Measurements from ENCODE around the gene RRP8.

DNA sequence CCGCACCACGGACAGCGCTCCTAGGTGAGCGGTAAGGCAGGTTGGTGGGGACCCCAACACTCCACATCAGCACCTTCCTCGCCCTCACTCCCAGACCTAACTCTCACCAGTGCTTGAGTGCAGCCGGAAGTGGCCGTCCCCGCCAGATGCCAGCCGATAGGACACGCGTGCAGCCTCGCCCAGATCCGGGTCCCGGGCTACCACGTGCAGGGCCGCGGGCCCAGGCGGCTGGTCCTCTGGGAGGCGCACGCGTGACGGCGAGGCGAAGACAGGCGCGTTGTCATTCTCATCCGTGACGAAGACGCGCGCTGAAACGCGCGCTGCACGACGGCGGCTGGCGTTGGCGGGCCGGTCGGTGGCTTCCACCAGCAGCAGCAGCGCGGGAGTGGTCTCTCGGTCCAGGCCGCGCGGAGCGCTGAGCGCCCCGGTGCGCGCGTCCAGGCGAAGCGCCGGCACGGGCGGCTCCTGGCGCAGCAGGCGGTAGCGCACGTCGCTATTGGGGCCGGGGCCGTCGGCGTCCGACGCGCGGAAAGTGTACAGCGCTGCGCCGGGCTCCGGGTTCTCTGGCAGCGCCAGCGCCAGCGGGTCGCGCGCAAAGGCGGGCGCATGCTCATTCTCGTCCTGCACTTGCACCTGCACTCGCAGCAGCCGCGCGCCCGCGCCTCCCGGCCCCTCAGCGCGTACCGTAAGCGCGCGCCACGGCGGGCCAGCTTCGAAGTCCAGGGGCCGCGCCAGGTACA is 26.6 kb upstream of the RRP8 start:
- TF ChIP-seq EZH2 (IDR thresholded peaks at IDR 0.05) (no peak), POLR2AphosphoS5 (IDR thresholded peaks at IDR 0.05; ENCODE audit: borderline replicate concordance, low read depth, low read length) (no peak), FOXP2 (optimal IDR thresholded peaks at IDR 0.05; ENCODE audit: control extremely low read depth, extremely low read length, insufficient read depth) (no peak)
